ENCODE results near the gene RANBP17.
A peak's percentile ranks its signal among the peaks of the same experiment; 100 is the strongest.

The RANBP17 gene

GRCh38 chr5:171207256-171207847 lies 345.5 kb downstream of the RANBP17 start:
- Histone ChIP-seq H3K27me3 (ENCODE audit: insufficient read depth, poor library complexity, severe bottlenecking) (peaks cover 5% of the 10 kb centered on the region), H3K4me3 (replicated peaks; ENCODE audit: insufficient read depth, low read length) (no peak overlapping the region), H3K27ac (replicated peaks) (no peak overlapping the region)
- peak; percentile 35 for TF ChIP-seq CTCF (IDR thresholded peaks at IDR 0.05; ENCODE audit: insufficient read depth, low read length)
- TF ChIP-seq SPI1 (IDR thresholded peaks at IDR 0.05; ENCODE audit: borderline replicate concordance, low read depth), result peak; percentile 61; the same call in 1 of the 2 replicates
- no peak for TF ChIP-seq REST (IDR thresholded peaks at IDR 0.05; ENCODE audit: insufficient replicate concordance, low read depth)
- peak; percentile 2 to 29 for DNase-seq (ENCODE audit: low read depth in 1 of 2, low spot score in 1 of 2)

- TF ChIP-seq GABPA (IDR thresholded peaks at IDR 0.05; ENCODE audit: low read depth), result no peak
- Histone ChIP-seq H3K27ac (replicated peaks) (no peak overlapping the region), H3K4me3 (replicated peaks; ENCODE audit: insufficient read depth, low read length) (no peak overlapping the region), H3K27me3 (ENCODE audit: insufficient read depth, poor library complexity, severe bottlenecking) (peaks cover 8% of the 10 kb centered on the region)
- DNase-seq (ENCODE audit: low read depth in 1 of 2, low spot score in 1 of 2), result no peak
These were observed 360.1 kb downstream of the RANBP17 start for GRCh38 chr5:171221916-171222315.

- DNase-seq (ENCODE audit: low read depth in 1 of 2, low spot score in 1 of 2), result no peak
- no peak for TF ChIP-seq POLR2AphosphoS5 (IDR thresholded peaks at IDR 0.05; ENCODE audit: low read depth)
- no peak for TF ChIP-seq GABPA (IDR thresholded peaks at IDR 0.05; ENCODE audit: low read depth)
- TF ChIP-seq REST (IDR thresholded peaks at IDR 0.05; ENCODE audit: insufficient replicate concordance, low read depth), result no peak
- no peak for TF ChIP-seq SPI1 (IDR thresholded peaks at IDR 0.05; ENCODE audit: borderline replicate concordance, low read depth)
- TF ChIP-seq CTCF (IDR thresholded peaks at IDR 0.05; ENCODE audit: insufficient read depth, low read length), result no peak
- H3K27me3 ChIP-seq (ENCODE audit: insufficient read depth, poor library complexity, severe bottlenecking), result peaks cover 8% of the 10 kb centered on the region
- no peak overlapping the region for H3K27ac ChIP-seq (replicated peaks)
- no peak overlapping the region for H3K4me3 ChIP-seq (replicated peaks; ENCODE audit: insufficient read depth, low read length)
These were observed 362.1 kb downstream of the RANBP17 start for GRCh38 chr5:171223927-171224326.

- Histone ChIP-seq H3K27me3 (ENCODE audit: insufficient read depth, poor library complexity, severe bottlenecking) (peaks cover 8% of the 10 kb centered on the region), H3K27ac (replicated peaks) (no peak overlapping the region), H3K4me3 (replicated peaks; ENCODE audit: insufficient read depth, low read length) (no peak overlapping the region)
- TF ChIP-seq SPI1 (IDR thresholded peaks at IDR 0.05; ENCODE audit: borderline replicate concordance, low read depth) (no peak), REST (IDR thresholded peaks at IDR 0.05; ENCODE audit: insufficient replicate concordance, low read depth) (no peak), POLR2AphosphoS5 (IDR thresholded peaks at IDR 0.05; ENCODE audit: low read depth) (no peak), GABPA (IDR thresholded peaks at IDR 0.05; ENCODE audit: low read depth) (no peak), CTCF (IDR thresholded peaks at IDR 0.05; ENCODE audit: insufficient read depth, low read length) (no peak)
- DNase-seq (ENCODE audit: low read depth in 1 of 2, low spot score in 1 of 2), result no peak
These were observed 364.4 kb downstream of the RANBP17 start for GRCh38 chr5:171226096-171226754.

All from HL-60 (cell line).